MCF 10A (cell line): Measurements from ENCODE around the gene ALDH1A1. TPM values are rescaled to one million over a fixed set of nuclear protein-coding genes. Genes with fewer than 3 reads are reported as not detected.

Experiments
- BruUV-seq: library from RNA; stranded (reverse); fragments of 400-500 nt; replicated peaks from 2 replicates; lab custom pipeline; 2021; lab: Mats Ljungman, UMichigan
- CTCF ChIA-PET: fragments of 300-600 bp; sonication (Branson Sonifier 250); formaldehyde crosslinking; extraction: SDS; loops from one replicate; lab custom pipeline; 2021; ENCODE audit warnings: antibody characterized with exemption, inconsistent platforms; lab: Yijun Ruan, JAX
- POLR2A ChIA-PET: fragments of 300-600, 350-650 bp; sonication (Branson Sonifier 250); formaldehyde crosslinking; extraction: SDS; loops from one replicate; lab custom pipeline; 2020; ENCODE audit warnings: antibody characterized with exemption, inconsistent platforms; lab: Yijun Ruan, JAX
- DNase-seq: peaks from one replicate; pipeline ENCODE4 v3.0.0-alpha.2; 2018; ENCODE audit not compliant: unreplicated experiment
- H3K27ac Mint-ChIP-seq: one replicate; pipeline ENCODE4 v1.8.0; 2022; ENCODE audit warnings: mild to moderate bottlenecking, low read depth, mixed read lengths; ENCODE audit not compliant: unreplicated experiment
- H3K27me3 Mint-ChIP-seq: one replicate; pipeline ENCODE4 v1.8.0; 2022; ENCODE audit warnings: mixed read lengths; ENCODE audit not compliant: insufficient read depth, unreplicated experiment
- H3K36me3 Mint-ChIP-seq: one replicate; pipeline ENCODE4 v1.8.0; 2022; ENCODE audit warnings: mild to moderate bottlenecking, moderate library complexity, mixed read lengths; ENCODE audit not compliant: insufficient read depth, unreplicated experiment
- H3K4me1 Mint-ChIP-seq: one replicate; pipeline ENCODE4 v1.8.0; 2022; ENCODE audit warnings: mixed read lengths; ENCODE audit not compliant: insufficient read depth, unreplicated experiment
- H3K4me3 Mint-ChIP-seq: one replicate; pipeline ENCODE4 v1.8.0; 2022; ENCODE audit warnings: mild to moderate bottlenecking, moderate library complexity, mixed read lengths; ENCODE audit not compliant: unreplicated experiment
- H3K9me3 Mint-ChIP-seq: one replicate; pipeline ENCODE4 v1.8.0; 2022; ENCODE audit warnings: mixed read lengths; ENCODE audit not compliant: unreplicated experiment
- intact Hi-C: fragments of 100-400 bp; cut with micrococcal nuclease; formaldehyde crosslinking; loops from 2 replicates; pipeline ENCODE4 v1.14.1; 2022
- total RNA-seq: library from RNA; stranded (reverse); gene quantifications from 2 replicates; pipeline ENCODE4 v1.2.3, GENCODE V29; 2022
- TF ChIP-seq, protein P1 (sequence below): fragments of 200-600 bp; IDR thresholded peaks from one replicate; pipeline ENCODE4 v1.8.0; 2022; ENCODE audit warnings: antibody characterized with exemption, mild to moderate bottlenecking; ENCODE audit not compliant: unreplicated experiment

ALDH1A1 gene
- total RNA-seq, 1 experiment from 2014 or later: not detected

DNA sequence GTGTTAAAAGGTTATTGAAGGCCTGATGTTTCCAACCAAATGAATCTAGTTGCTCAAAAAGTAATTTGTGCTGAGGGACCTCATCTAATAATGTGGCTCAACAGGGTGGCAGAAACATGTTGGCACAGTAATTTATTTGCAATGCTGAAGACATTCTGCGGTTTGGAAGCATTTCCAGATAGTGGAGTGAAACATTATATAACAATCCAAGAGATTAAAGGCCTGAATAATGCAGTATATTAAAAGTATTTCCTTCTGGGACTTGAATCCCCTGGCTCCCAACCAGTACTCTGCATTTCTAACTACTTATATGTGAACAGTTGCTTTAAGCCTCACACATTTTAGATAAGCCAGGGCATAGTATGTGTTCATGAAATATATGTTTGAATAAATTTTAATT lies 25.9 kb upstream of the ALDH1A1 start:
- TF ChIP-seq, protein P1, sequence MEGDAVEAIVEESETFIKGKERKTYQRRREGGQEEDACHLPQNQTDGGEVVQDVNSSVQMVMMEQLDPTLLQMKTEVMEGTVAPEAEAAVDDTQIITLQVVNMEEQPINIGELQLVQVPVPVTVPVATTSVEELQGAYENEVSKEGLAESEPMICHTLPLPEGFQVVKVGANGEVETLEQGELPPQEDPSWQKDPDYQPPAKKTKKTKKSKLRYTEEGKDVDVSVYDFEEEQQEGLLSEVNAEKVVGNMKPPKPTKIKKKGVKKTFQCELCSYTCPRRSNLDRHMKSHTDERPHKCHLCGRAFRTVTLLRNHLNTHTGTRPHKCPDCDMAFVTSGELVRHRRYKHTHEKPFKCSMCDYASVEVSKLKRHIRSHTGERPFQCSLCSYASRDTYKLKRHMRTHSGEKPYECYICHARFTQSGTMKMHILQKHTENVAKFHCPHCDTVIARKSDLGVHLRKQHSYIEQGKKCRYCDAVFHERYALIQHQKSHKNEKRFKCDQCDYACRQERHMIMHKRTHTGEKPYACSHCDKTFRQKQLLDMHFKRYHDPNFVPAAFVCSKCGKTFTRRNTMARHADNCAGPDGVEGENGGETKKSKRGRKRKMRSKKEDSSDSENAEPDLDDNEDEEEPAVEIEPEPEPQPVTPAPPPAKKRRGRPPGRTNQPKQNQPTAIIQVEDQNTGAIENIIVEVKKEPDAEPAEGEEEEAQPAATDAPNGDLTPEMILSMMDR: no peak
- no TSS peak for BruUV-seq
- ChIA-PET CTCF (interaction anchor here (1.0 kb wide), 1 partner anchor 118 kb away, joined by 3 read pairs; no protein-coding TSS in a partner anchor), POLR2A (no interaction called here)
- Mint-ChIP-seq H3K36me3 (no peaks in the 10 kb centered on the region), H3K9me3 (no peaks in the 10 kb centered on the region), H3K27ac (no peak overlapping the region), H3K4me3 (no peak overlapping the region), H3K4me1 (peaks cover 10% of the 10 kb centered on the region), H3K27me3 (peaks cover 17% of the 10 kb centered on the region)
- intact Hi-C loops: no loop called here
- peak; percentile 60 for DNase-seq

DNA sequence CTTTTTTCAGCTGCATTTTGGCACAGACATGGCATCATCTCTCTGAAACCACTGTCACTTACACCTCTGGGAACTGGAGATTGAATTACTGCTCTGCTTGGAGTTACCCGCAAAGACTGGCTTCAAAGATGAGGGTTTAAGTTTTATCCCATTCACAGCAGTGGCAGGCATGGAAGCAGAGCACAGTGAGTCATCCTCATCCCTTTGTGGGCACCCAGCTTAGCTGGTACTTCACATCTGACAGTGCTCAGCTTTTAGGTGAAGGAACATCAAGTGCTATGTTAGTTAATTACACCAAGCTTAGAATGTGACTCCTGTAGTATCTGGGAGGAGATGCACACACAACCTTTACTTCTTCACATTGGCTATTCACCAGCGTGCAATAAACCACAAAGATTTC lies 24.8 kb upstream of the ALDH1A1 start:
- ChIA-PET CTCF (interaction anchor here (1.4 to 1.6 kb wide), 2 partner anchors 45 to 121 kb away, joined by 6 read pairs; no protein-coding TSS in a partner anchor), POLR2A (interaction anchor here (0.9 kb wide), 1 partner anchor 24 kb away, joined by 5 read pairs; no protein-coding TSS in a partner anchor)
- Mint-ChIP-seq H3K27me3 (peaks cover 27% of the 10 kb centered on the region), H3K9me3 (no peaks in the 10 kb centered on the region), H3K36me3 (no peaks in the 10 kb centered on the region), H3K4me1 (peaks cover 10% of the 10 kb centered on the region), H3K27ac (no peak overlapping the region), H3K4me3 (no peak overlapping the region)
- DNase-seq: peak; percentile 46
- BruUV-seq: no TSS peak
- intact Hi-C loops: no loop called here
- TF ChIP-seq, protein P1: no peak

DNA sequence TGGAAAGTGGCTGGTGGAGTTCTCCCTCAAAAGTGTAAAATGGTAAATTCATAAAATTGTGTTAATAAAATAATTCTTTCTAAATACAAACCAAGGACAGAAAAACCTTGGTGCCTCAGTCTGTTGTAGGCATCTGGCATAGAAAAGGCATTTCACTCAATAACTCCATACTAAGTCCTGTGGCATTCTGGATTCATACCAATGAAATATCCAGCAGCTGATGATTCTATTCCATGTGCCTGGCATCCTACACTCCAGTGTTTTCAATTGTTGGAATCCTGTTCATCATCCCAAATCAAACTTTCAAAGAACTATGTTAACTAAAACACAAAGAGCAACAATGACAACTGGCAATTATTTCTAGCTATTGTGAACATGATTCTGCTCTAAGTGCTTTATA lies 21.6 kb upstream of the ALDH1A1 start:
- Mint-ChIP-seq H3K4me1 (peaks cover 10% of the 10 kb centered on the region), H3K9me3 (peaks cover 3% of the 10 kb centered on the region), H3K27me3 (peaks cover 59% of the 10 kb centered on the region), H3K36me3 (no peaks in the 10 kb centered on the region), H3K4me3 (no peak overlapping the region), H3K27ac (no peak overlapping the region)
- POLR2A ChIA-PET: no interaction called here
- TF ChIP-seq, protein P1: no peak
- no TSS peak for BruUV-seq
- CTCF ChIA-PET: interaction anchor here (1.0 kb wide), 1 partner anchor 54 kb away, joined by 3 read pairs; no protein-coding TSS in a partner anchor
- no peak for DNase-seq
- intact Hi-C loops: no loop called here

DNA sequence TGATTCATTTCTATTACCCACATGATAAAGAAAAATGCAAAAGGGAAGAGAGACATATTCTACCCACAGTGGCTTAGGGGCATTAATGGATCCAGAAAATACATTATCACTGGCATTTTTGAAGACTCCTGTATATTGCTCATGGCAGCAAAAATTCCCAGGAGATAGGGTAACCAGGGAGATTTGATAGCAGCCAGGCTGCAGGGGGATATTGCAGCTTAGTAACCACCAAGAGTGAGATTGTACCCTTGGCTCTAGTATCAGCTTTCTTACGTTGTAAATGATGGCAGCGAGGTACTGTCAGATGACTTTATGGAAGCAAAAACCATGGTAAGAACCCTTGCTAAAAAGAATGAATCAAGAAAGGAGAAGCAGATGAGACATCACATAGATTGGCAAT lies 19.8 kb upstream of the ALDH1A1 start:
- ChIA-PET CTCF (no interaction called here), POLR2A (no interaction called here)
- no peak overlapping the region for H3K4me3 Mint-ChIP-seq
- H3K36me3 Mint-ChIP-seq: no peaks in the 10 kb centered on the region
- TF ChIP-seq, protein P1: no peak
- H3K27ac Mint-ChIP-seq: no peak overlapping the region
- peaks cover 75% of the 10 kb centered on the region for H3K27me3 Mint-ChIP-seq
- intact Hi-C loops: no loop called here
- peaks cover 9% of the 10 kb centered on the region for H3K9me3 Mint-ChIP-seq
- no peak for DNase-seq
- no peaks in the 10 kb centered on the region for H3K4me1 Mint-ChIP-seq
- BruUV-seq: no TSS peak
